ENCODE data around the gene NEUROD6. TPM values are rescaled to one million over a fixed set of nuclear protein-coding genes. Genes with fewer than 3 reads are reported as not detected.

The NEUROD6 gene
- total RNA-seq, result not detected in 2 replicates

DNA sequence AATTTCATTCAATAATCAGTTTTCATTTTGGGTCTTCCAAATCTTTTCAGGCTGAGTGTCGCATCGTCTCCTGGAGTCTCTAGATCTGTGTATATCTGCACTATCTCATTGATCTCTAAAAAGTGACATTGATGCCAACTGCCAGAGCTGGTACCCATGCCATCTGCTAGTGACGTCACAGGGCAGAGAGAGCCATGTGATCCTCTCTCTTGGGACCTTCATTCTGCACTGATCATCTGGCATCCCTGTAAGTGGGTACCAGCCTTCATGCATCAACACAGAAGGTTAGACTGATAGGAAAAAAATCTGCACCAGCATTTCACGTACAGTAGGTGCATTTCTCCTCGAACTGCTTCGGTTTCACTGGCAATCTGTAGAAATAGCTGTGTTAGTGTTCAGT is at the start of gene NEUROD6:
TSS of gene NEUROD6 (minus strand) at position 124 of the 400 bp plus-strand sequence. CDS start 1,458 bp downstream, outside the sequence.
- H3K4me3 ChIP-seq (ENCODE audit: low read depth, low read length), result no peak within 1 kb of the TSS
- TF ChIP-seq, protein P1, sequence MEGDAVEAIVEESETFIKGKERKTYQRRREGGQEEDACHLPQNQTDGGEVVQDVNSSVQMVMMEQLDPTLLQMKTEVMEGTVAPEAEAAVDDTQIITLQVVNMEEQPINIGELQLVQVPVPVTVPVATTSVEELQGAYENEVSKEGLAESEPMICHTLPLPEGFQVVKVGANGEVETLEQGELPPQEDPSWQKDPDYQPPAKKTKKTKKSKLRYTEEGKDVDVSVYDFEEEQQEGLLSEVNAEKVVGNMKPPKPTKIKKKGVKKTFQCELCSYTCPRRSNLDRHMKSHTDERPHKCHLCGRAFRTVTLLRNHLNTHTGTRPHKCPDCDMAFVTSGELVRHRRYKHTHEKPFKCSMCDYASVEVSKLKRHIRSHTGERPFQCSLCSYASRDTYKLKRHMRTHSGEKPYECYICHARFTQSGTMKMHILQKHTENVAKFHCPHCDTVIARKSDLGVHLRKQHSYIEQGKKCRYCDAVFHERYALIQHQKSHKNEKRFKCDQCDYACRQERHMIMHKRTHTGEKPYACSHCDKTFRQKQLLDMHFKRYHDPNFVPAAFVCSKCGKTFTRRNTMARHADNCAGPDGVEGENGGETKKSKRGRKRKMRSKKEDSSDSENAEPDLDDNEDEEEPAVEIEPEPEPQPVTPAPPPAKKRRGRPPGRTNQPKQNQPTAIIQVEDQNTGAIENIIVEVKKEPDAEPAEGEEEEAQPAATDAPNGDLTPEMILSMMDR (IDR thresholded peaks at IDR 0.05; ENCODE audit: insufficient read depth, low read depth, low read length), result no peak
- no peak for DNase-seq (ENCODE audit: low read depth)

DNA sequence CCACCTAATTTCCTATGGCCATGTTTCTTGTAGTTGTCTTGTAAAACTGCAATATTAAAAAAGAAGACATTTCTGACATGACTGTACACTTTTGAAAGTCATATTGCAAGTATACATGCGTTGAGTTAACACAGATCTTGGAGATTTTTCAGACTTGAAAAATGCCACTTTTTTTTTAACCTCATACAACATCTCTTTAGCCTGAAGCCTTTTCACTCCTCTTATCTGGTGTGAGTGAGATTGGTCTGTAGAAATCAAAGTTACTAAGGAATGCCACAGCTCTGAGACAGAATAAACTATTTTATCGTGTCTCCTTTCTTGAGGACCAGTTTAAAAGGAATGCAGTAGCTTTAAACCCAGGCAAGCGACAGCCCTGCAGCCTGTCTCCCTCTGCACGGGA is 43.9 kb upstream of the NEUROD6 start:
- H3K4me3 ChIP-seq (ENCODE audit: low read depth, low read length), result no peak overlapping the region
- no peak for DNase-seq (ENCODE audit: low read depth)
- TF ChIP-seq, protein P1 (IDR thresholded peaks at IDR 0.05; ENCODE audit: insufficient read depth, low read depth, low read length), result no peak

DNA sequence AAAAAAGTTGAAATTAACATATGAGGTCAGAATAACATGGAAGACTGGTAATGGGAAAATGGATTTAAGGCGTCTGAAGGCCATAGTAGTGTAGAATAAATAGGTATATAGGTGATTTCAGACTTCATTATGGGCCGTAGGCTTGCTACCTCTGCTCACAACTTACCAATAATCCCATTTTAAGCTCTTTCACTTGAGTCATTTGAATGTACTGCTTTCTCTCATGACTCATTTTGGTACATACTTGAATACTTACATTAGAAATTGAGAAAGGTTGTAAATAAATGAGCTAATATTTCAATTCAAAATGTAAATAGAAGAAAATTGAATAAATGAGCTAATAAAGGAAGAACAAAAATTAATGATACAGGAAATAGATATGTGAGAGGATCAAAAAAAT is 42.2 kb upstream of the NEUROD6 start:
- no peak for DNase-seq (ENCODE audit: low read depth)
- H3K4me3 ChIP-seq (ENCODE audit: low read depth, low read length), result no peak overlapping the region
- TF ChIP-seq, protein P1 (IDR thresholded peaks at IDR 0.05; ENCODE audit: insufficient read depth, low read depth, low read length), result no peak

DNA sequence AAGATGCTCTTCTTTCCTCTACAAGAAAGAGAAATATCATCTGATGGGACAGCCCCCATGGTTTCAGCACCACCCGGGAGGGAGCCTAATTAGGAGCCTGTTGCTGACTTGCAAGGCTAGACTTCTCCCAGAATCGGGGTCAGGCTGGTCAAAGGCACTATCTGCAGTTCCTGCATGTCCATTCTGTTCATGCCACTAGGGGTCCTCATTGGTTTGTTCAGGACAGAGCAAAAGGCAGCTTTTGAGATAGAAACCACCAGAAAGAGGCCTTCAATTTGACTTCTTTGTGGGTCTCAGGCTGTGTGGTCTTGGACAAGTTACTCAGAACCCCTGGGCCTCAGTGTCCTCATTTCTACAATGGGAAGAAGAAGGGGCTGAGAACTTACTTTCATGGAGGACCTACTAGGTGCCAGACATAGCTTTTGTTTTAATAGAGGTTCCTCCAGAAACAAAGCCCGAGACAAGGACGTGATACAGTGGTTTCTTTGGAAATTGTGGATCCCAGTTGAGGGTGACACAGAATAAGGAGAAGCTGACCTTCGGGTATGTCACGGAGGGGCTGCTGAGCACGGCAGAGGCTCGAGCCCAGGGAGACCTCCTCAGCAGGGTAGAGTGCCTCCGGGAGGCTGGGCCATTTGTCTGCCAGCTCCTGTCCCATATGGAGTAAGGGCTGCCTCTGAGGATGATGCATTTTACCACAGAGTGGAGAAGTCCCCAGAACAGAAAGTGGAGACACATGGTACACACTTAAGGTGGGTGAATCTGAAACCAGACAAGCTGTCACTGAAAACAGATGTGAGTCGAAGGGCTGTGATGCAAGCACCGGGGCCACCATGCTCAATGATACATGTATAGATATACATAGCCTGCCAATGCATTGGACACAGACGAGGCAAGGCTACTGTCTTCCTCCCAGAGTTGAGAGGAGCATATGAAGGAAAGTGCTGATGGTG is 33.1 kb upstream of the NEUROD6 start:
- peak; percentile 2 for DNase-seq (ENCODE audit: low read depth)
- no peak overlapping the region for H3K4me3 ChIP-seq (ENCODE audit: low read depth, low read length)
- TF ChIP-seq, protein P1 (IDR thresholded peaks at IDR 0.05; ENCODE audit: insufficient read depth, low read depth, low read length), result peak; percentile 48

DNA sequence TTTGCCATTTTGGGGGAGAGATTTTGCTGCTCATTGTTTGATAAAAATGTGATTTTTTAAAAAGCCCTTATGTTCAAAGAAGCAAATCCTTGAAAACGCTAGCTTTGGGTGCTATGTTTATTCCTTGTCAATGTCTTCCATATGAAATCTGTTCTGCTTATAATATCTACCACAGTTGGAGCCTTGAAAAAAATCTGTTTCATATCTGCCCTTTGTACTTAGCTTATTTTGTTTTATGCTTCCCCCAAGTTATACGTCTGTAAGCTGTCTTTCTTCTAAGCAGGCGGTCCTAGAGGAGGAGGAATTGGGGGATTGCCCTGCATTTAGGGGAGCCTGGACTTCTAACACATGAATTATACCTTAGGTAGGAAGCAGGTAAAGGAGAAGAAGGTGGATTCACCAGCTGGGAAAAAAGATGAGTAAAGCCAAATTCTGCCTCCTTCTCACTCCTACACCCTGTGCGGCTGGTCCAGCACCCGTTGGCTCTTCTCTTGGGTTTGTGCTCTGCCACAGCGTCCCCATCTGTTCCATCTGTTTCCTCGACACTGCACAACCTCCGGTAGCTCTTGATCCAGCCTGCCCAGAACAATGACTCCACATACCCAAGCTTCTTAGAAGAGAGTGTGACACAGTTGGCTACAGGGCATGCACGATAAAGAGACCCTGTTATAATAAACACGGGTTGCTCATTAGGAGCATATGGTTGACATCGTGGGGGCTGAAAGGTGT is 31.9 kb upstream of the NEUROD6 start:
- TF ChIP-seq, protein P1 (IDR thresholded peaks at IDR 0.05; ENCODE audit: insufficient read depth, low read depth, low read length), result no peak
- DNase-seq (ENCODE audit: low read depth), result no peak
- no peak overlapping the region for H3K4me3 ChIP-seq (ENCODE audit: low read depth, low read length)

DNA sequence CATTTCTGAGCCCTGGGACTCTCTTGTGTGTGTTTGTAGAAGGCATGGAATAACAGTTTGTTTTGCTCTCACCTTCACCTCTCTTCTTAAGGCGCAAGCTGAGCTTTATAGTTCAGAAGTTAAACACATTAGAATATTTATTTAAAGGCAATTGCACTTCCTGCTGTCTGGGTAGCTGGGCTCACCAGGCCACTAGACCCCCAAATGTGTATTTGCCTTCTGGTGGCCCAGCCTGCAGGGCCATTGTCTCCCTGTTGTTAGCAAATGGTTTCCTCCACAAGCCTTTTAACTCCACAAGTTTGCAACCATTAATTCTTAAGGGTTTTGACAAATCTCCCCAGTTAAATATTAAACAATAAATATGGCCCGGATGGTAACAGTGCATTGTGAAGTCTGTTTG is 31.1 kb upstream of the NEUROD6 start:
- no peak overlapping the region for H3K4me3 ChIP-seq (ENCODE audit: low read depth, low read length)
- no peak for DNase-seq (ENCODE audit: low read depth)
- TF ChIP-seq, protein P1 (IDR thresholded peaks at IDR 0.05; ENCODE audit: insufficient read depth, low read depth, low read length), result no peak

All from fibroblast of villous mesenchyme (primary cell).